GM19043 (cell line): ENCODE data around the gene NCK2.
"Not testable (repeated sequence)": the region's sequence is repeated elsewhere in the genome, so short reads cannot be mapped to it uniquely, and the experiment has no call there.

ENCODE experiments used
- ATAC-seq: cut with Tn5 transposase; IDR thresholded peaks from one replicate; pipeline ENCODE4 v1.9.1; 2021; ENCODE audit warnings: low read depth; ENCODE audit not compliant: unreplicated experiment

NCK2 gene

GRCh38 chr2:105754011-105754410 is 9.3 kb downstream of the NCK2 start:
- ATAC-seq: no peak

- ATAC-seq: no peak
Measured at GRCh38 chr2:105754994-105755393, 10.3 kb downstream of the NCK2 start.

GRCh38 chr2:105755895-105756294 is 11.2 kb downstream of the NCK2 start:
- no peak for ATAC-seq

- ATAC-seq: no peak
Measured at GRCh38 chr2:105756435-105756834, 11.7 kb downstream of the NCK2 start.

- not testable (repeated sequence) for ATAC-seq
Measured at GRCh38 chr2:105756865-105757264, 12.2 kb downstream of the NCK2 start.

GRCh38 chr2:105757433-105757832 is 12.7 kb downstream of the NCK2 start:
- ATAC-seq: no peak

- no peak for ATAC-seq
Measured at GRCh38 chr2:105760191-105760590, 15.5 kb downstream of the NCK2 start.

GRCh38 chr2:105760639-105761337 is 16.1 kb downstream of the NCK2 start:
- ATAC-seq: no peak

GRCh38 chr2:105761931-105762515 is 17.3 kb downstream of the NCK2 start:
- no peak for ATAC-seq

GRCh38 chr2:105763076-105763475 is 18.4 kb downstream of the NCK2 start:
- ATAC-seq: no peak

GRCh38 chr2:105764059-105764458 is 19.3 kb downstream of the NCK2 start:
- no peak for ATAC-seq

- ATAC-seq: no peak
Measured at GRCh38 chr2:105765415-105766299, 20.9 kb downstream of the NCK2 start.

GRCh38 chr2:105766300-105766866 is 21.7 kb downstream of the NCK2 start:
- ATAC-seq: no peak

- ATAC-seq: no peak
Measured at GRCh38 chr2:105768176-105768575, 23.5 kb downstream of the NCK2 start.

GRCh38 chr2:105768961-105769452 is 24.3 kb downstream of the NCK2 start:
- no peak for ATAC-seq

- no peak for ATAC-seq
Measured at GRCh38 chr2:105769504-105769903, 24.8 kb downstream of the NCK2 start.

- ATAC-seq: no peak
Measured at GRCh38 chr2:105770149-105770548, 25.4 kb downstream of the NCK2 start.

GRCh38 chr2:105771291-105771690 is 26.6 kb downstream of the NCK2 start:
- not testable (repeated sequence) for ATAC-seq

- no peak for ATAC-seq
Measured at GRCh38 chr2:105771836-105772235, 27.1 kb downstream of the NCK2 start.

GRCh38 chr2:105772362-105772761 is 27.6 kb downstream of the NCK2 start:
- no peak for ATAC-seq

- ATAC-seq: no peak
Measured at GRCh38 chr2:105773568-105773967, 28.9 kb downstream of the NCK2 start.
